GM18505 (cell line): ENCODE results near the gene SALL3.

ENCODE experiments used
- ATAC-seq: cut with Tn5 transposase; IDR thresholded peaks from one replicate; pipeline ENCODE4 v1.9.1; 2021; ENCODE audit not compliant: unreplicated experiment
- POLR2A ChIP-seq: IDR thresholded peaks from 4 replicates; pipeline ENCODE4 v1.6.1; 2011; ENCODE audit warnings: borderline replicate concordance; ENCODE audit not compliant: insufficient read depth, insufficient read length; ENCODE audit errors: extremely low read depth

Gene SALL3

DNA sequence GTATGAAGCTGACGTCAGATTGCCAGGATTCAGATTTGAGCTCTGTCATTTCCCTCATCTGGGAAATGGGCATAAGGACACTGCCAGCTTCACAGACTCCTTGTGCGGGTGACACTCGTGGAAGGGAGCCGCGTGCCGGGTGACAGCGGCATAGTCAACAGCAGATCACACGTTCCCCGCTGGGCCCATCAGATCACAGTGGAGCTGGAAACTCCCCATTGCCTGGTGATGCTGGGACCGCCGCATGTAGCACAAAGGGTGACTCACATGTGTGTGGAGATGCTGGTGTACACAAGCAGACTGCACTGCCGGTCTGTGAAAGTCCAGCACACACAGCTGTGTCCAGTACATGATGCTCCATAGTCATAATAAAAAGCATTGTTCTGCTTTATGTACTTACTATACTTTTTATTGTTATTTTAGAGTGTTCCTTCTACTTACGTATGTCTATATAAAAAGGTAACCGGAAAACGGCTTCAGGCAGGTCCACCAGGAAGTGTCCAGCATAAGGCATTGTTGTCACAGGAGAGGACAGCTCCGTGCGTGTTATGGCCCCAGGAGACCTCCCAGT lies 31.8 kb downstream of the SALL3 start:
- ATAC-seq: no peak
- no peak for TF ChIP-seq POLR2A

DNA sequence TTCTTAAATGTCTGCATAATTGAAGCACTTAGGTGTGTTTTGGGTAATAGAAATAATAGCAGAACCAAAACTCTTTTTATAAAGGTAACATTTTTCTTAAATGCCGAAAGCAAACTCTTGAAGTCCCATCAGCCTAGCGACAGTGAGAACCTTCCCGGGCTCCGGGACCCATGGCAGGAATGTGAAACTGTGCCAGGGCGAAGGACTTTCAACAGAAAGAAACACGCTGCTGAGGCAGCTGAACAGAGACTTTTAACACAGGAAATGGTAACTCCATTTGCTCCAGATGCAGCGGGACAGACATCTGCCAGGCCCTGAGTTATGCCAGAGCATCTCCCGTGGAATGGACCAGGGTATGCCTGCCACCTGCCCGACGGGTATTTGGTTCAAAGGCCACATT lies 34.3 kb downstream of the SALL3 start:
- no peak for ATAC-seq
- no peak for TF ChIP-seq POLR2A

DNA sequence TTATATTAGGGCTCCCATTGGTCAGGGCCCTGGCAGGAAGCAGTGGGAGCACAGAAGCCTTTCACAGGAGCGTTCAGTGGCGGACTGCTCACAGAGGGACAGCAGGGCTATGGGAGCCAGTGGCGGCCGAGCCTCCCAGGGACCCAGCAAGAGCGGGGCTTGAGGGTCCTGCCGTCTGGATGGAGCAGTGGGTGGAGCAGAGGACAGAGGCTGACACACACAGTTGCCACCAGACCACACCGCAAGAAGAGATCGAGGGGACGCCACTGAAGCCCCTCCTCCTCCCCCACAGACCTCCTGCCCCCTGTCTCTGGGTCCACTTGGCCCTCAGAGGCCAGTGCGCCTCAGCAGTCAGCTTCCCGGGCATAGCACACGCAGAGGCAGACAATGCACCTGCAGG lies 39.3 kb downstream of the SALL3 start:
- TF ChIP-seq POLR2A: no peak
- no peak for ATAC-seq

DNA sequence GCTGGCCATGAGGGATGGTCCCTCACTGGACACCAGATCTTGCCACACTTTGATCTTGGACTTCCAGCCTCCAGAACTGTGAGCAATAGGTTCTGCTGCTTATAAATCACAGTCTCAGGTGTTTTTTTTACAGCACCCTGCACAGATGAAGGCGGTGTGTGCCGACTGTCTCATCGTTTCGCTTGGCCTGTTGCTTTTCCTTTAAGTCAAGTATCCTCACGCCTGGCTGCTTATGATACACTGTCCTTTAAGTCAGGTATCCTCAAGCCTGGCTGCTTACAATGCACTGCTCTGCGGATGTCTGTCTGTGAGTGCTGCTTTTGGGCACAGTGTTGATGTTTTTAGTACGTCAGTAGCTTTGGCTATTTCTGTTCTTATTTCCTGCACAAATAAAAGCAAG lies 40.3 kb downstream of the SALL3 start:
- TF ChIP-seq POLR2A: no peak
- no peak for ATAC-seq

DNA sequence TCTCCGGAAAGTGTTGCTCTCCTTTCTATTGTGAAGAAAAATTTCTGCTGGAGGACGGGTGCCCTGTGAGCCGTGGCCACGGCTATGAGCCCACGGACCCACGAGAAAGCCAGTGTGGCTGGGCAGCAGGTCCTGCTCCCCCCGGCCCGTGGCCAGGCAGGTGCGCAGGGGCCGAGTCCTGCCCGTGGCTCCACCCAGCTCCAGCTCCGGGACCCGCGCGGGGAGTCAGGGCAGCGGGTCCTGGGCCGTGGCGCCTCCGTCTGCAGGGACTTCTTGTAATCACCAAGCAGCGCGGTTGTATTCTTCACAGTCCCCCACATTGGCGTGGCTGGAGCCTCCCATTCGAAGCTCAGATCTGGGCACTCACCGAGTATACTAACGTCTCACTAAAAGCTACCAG lies 43.0 kb downstream of the SALL3 start:
- TF ChIP-seq POLR2A: no peak

DNA sequence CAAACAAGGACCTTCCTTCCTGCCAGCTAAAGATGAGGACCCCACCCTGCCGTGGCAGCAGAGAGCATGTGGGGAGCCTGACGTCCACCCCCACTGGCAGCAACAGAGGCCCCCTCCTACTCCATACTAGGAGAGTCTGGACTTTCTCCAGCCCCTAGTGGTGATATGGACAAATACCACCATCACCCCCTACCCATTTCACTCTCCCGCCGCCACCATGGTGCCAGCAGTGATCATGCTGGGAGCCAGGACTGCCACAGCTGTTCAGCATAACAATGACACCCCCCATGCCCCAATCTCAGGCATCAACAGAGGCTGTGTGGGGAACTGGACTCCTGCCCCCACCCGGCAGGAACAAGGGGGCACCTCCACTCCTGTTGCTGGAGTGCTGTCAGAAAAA lies 46.9 kb downstream of the SALL3 start:
- ATAC-seq: no peak
- TF ChIP-seq POLR2A: no peak

More for the DNA sequence above, 43.0 kb downstream of the SALL3 start:
- ATAC-seq: no peak

DNA sequence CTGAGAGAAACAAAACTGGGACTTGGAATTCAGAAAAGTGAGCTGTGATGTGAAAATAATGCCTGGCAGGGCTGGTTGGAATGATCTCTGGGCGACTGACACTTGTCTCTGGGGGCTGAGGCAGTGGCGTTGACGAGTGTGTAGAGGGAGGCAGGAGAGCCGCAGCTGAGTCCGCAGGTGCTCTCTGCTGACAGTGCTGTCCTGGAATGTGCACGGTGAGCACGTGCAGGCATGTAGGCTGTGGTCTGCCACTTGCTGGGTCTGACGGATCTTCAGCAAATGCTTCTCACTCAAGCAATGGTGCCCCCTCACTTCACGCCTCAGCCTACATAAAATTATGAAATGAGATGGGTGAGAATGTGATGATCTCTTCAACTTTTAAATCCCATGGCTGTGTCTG lies 51.1 kb downstream of the SALL3 start:
- no peak for TF ChIP-seq POLR2A
- ATAC-seq: no peak

DNA sequence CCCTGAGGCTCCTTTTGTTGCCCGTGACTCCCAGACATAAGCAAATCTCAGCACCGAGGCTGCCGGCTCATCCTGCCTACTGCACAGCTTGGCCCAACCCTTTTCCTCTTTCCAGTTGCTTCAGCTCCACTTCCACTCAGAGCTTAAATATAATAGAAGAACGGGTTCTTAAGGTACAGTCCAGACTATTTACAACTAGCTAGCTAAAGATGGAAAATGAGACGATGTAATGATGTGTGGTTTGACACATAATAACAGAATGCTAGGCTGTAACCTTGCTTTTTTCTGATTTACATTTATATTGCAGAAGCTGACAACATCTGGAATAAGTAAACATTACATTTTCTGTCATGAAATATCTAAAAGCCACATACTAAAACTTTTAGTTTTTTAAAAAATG lies 62.7 kb downstream of the SALL3 start:
- no peak for ATAC-seq
- TF ChIP-seq POLR2A: no peak

DNA sequence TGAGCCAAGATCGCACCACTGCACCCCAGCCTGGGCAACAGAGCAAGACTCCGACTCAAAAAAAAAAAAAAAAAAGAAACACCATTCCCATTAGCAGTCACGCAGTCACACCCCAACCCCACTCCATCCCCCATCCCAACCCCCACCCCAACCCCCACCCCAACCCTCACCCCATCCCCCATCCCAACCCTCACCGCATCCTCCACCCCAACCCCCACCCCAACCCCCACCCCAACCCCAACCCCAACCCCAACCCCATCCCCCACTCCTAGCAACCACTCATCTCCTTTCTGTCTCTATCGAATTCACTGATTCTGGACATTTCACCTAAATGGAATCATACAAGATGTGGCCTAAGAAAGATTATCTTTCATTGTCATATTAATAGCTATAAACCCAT lies 63.7 kb downstream of the SALL3 start:
- no peak for TF ChIP-seq POLR2A
- ATAC-seq: no peak

DNA sequence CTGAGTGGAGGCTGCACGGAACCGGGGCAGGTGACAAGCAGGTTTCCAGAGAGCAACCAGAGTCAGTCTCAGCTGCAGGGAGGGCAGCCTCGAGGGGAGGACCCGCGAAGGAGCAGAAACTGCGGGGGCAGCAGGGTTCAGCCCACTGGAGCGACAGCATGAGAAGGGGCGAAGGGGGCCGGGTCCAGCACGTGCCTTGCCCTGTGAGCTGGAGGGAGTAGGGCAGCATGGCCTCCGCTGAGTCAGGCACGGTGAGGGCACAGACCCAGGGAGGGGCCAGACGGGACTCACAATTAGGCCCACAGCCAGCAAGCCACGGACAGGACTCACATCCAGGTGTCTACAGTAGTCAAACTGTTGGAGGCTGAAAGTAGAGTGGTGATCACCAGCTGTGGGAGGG lies 66.9 kb downstream of the SALL3 start:
- no peak for ATAC-seq

DNA sequence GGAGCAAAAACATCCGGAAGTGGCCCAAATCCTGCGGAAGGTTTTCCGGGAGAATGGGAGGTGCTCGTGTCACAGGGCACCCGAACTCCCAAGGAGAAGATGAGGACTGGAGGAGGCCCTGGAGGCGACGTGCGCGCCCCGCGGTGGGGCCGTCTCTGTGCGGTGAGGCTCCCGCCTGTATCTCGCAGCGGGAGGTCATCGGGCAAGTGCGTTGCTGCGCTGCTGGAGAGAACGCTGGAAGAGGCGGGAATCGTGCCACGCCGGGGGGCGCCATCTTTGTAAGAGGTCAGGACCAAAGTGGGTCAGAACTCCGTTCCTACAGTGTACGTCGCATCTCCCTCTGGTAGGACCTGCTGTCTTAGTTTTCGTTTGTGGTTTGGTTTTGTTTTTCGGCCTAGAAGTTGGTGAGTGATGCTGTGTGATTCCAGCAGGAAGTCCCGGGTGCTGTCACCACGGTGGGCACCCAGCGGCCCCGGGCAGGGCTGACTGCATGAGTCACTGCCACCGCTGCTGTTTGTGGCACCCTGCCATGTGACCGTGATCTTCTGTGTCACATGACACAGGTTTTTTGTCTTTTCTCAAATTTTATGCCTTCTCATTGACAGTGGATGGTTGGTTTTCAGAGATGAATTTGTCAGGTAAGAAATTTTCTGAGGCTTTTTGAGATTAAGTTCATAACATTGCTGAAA lies 68.1 kb downstream of the SALL3 start:
- TF ChIP-seq POLR2A: no peak
- ATAC-seq: no peak

More for the DNA sequence above, 66.9 kb downstream of the SALL3 start:
- no peak for TF ChIP-seq POLR2A

DNA sequence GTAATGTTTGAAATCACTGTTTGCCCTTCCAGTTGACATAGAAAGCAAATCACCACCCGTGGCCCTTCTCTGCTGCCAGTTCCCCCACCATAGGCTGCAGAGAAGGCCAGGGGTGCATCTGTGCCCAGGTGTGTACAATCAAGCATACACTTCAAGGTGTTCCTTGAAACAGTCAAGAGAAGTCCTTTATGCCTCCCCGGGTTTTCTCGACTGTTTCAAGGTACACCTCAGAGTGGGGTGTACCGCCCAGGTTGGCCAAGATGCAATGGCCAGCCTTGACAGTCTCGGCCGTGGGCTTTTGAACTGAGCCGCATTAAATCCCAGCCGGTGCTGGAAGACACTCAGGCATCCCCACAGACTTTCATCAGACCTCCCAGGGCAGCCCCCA lies 68.6 kb downstream of the SALL3 start:
- ATAC-seq: no peak
- TF ChIP-seq POLR2A: no peak

DNA sequence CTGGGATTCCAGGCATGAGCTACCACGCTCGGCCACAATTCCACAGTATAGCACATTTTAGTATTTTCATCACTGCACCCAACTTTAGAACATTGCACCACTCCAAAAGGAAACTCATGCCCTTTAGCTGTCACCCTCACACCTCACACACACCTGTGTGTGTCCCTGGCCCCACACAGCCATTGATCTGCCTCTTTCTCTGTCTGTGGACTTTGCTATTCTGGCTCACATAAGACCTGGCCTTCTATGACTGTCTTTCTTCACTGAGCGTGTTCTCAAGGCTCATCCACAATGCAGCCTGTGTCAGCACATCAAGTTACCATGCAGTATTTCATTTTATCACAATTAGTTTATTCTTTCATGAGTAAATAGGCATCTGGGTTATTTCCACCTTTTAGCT lies 69.9 kb downstream of the SALL3 start:
- ATAC-seq: no peak
- TF ChIP-seq POLR2A: no peak
